AG04450 (cell line): ENCODE measurements around the gene URGCP. TPM values are rescaled to one million over a fixed set of nuclear protein-coding genes. Genes with fewer than 3 reads are reported as not detected.

Source experiments
- CTCF ChIA-PET: fragments of 300-600, 350-600 bp; formaldehyde crosslinking; extraction: SDS; loops from one replicate; lab custom pipeline; 2022; ENCODE audit warnings: antibody characterized with exemption, inconsistent platforms; lab: Charles Lee
- POLR2A ChIA-PET: fragments of 350-600 bp; formaldehyde crosslinking; extraction: SDS; loops from one replicate; lab custom pipeline; 2021; ENCODE audit warnings: antibody characterized with exemption, inconsistent platforms; lab: Yijun Ruan, JAX
- DNase-seq: peaks from one replicate; pipeline ENCODE4 v3.0.0-alpha.2; 2011; ENCODE audit warnings: low read depth, low spot score
- H3K27ac ChIP-seq: one replicate; pipeline ENCODE4 v1.5.1; 2012; ENCODE audit warnings: low read depth, low read length, control low read depth
- H3K27me3 ChIP-seq: one replicate; pipeline ENCODE4 v1.6.0; 2012; ENCODE audit warnings: low read length; ENCODE audit not compliant: control insufficient read depth, insufficient read depth
- H3K4me3 ChIP-seq: 2 replicates; pipeline ENCODE4 v1.5.1; 2011; ENCODE audit warnings: mild to moderate bottlenecking, low read depth, low read length, control low read depth
- H3K9me3 ChIP-seq: 2 replicates; pipeline ENCODE4 v1.5.1; 2012; ENCODE audit warnings: low read length; ENCODE audit not compliant: control insufficient read depth, insufficient read depth
- CTCF ChIP-seq: IDR thresholded peaks from 2 replicates; pipeline ENCODE4 v1.5.1; 2011; ENCODE audit warnings: low read depth, low read length, control low read depth, inconsistent platforms
- polyA minus RNA-seq: library from RNA; depleted of rRNA, polyadenylated mRNA; stranded (reverse); fragments of >200 nt; gene quantifications from 2 replicates; pipeline ENCODE4 v1.2.3, GENCODE V29; 2011; rRNA and poly(A)+ RNA removed
- polyA plus RNA-seq: library from polyadenylated mRNA; depleted of rRNA; stranded (reverse); fragments of >200 nt; gene quantifications from 2 replicates; pipeline ENCODE4 v1.2.3, GENCODE V29; 2011; rRNA removed

Gene URGCP
- polyA plus RNA-seq (23.1 and 25.5 TPM in 2 replicates), polyA minus RNA-seq (22.7 and 33.9 TPM in 2 replicates)

DNA sequence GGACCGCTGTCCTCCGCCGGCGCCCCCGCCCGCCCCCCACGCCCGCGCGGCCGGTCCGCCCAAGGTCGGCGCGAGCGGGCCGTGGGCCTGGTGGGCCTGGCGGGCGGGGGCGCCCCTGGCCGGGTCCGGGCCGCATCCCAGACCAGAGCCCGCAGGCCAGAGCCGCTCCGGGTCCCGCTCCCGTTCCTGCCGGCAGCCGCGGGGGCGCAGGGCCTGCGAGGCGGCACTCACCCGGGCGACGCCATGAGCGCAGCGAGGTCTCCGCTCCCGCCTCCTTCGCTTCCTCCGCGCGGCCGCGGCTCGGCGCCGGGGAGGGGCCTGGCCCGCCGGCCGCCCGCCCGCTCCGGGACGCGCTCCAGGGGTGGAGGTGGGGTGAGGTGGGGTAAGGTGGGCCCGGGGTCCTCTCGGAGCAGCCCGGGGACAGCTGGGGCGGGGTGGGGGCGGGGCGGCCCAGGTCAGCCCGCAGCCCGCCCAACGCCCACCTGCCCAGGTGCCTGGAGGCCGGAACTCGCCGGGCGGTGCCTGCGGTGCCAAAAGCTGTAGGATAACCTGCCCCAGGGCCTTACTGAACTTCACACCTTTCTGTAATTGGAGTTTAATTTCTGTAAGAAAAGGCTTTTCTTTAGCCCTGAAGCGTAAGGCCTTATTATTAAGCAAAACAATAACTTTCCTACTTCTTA, at the start of gene URGCP:
Gene URGCP, minus strand, starts transcription at position 266 of the 680 bp plus-strand sequence. Its CDS starts 21 bp downstream, at position 245.
- H3K4me3 ChIP-seq: peak within 1 kb of the TSS; percentile 81
- H3K9me3 ChIP-seq: no peaks in the 10 kb centered on the region
- ChIA-PET CTCF (no interaction called here), POLR2A (interaction anchor here (0.7 kb wide), 1 partner anchor 37 kb away, joined by 3 read pairs; the partner anchor contains the start of gene MRPS24)
- DNase-seq: no peak
- TF ChIP-seq CTCF: no peak
- H3K27ac ChIP-seq: peak within 1 kb of the TSS; percentile 61
- no peaks in the 10 kb centered on the region for H3K27me3 ChIP-seq

DNA sequence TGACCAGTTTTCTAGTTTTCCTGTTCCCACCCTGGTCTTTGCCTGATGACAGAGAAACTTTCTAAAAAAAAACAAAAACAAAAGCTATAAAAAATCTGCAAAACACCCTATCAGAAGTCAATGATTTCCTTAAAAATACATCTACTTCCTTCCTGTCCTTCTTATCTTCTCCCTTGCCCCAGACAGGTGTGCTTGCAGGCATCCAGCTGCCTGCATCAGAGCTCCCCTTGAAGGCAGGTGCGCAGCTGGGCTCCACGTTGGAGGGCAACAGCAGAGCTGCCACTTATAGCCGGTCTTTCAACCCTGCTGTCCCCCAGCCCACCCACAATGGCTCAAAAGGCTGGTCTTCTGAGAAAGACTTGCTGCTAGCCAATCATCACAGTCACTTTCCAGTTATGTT, 49.6 kb upstream of the URGCP start:
- Histone ChIP-seq H3K27ac (no peak overlapping the region), H3K4me3 (no peak overlapping the region), H3K27me3 (no peaks in the 10 kb centered on the region), H3K9me3 (no peaks in the 10 kb centered on the region)
- CTCF ChIA-PET: no interaction called here
- POLR2A ChIA-PET: no interaction called here
- DNase-seq: no peak
- TF ChIP-seq CTCF: no peak

DNA sequence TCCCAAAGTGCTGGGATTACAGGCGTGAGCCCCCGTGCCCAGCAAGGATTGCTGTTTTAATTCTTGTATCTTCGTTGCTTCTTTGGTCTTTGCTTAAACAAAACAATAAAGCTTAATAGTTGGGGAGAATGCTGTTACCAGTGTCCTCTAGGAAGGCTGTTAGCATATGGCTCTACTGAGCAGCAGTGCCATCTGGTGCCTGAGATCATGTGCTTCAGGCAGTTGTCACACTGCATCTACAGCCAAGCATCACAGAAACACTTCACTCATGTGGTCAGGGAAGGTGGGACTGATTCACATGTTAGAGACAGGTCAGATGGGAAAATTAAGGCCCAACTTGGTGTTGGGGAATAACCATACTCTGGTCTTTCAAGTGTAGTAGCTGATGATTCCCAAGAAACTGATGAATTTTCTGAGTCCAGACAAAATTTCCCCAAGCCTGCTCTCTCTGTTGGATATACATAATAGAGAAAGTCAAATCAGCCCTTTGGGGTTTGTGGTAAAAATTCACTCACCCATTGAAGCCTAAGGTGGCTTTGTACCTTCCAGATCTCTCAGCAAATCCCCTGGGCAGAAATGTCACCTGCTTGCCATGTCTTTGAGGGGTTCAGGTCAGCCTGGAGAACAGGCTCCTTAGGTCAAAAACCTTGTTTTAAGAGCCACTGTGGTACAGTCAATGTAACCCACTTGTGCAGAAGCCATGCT, 48.3 kb upstream of the URGCP start:
- Histone ChIP-seq H3K9me3 (no peaks in the 10 kb centered on the region), H3K27ac (no peak overlapping the region), H3K27me3 (no peaks in the 10 kb centered on the region), H3K4me3 (no peak overlapping the region)
- POLR2A ChIA-PET: interaction anchor here (0.5 kb wide), 1 partner anchor 7 kb away, joined by 4 read pairs; no protein-coding TSS in a partner anchor
- DNase-seq: peak; percentile 11
- CTCF ChIA-PET: interaction anchor here (0.6 to 1.3 kb wide), 3 partner anchors 26 to 115 kb away, joined by 3 to 4 read pairs (median 3); partner anchors contain the start of gene UBE2D4
- peak; percentile 59 for TF ChIP-seq CTCF

- no peak for TF ChIP-seq CTCF
- no peak overlapping the region for H3K27ac ChIP-seq
- H3K4me3 ChIP-seq: no peak overlapping the region
- ChIA-PET CTCF (no interaction called here), POLR2A (no interaction called here)
- H3K27me3 ChIP-seq: no peaks in the 10 kb centered on the region
- H3K9me3 ChIP-seq: no peaks in the 10 kb centered on the region
- DNase-seq: no peak
Observed at GRCh38 chr7:43953071-43953470, 46.7 kb upstream of the URGCP start.

GRCh38 chr7:43952028-43952427, 45.6 kb upstream of the URGCP start:
- ChIA-PET CTCF (no interaction called here), POLR2A (no interaction called here)
- no peak for DNase-seq
- H3K27ac ChIP-seq: no peak overlapping the region
- H3K27me3 ChIP-seq: no peaks in the 10 kb centered on the region
- no peak for TF ChIP-seq CTCF
- no peaks in the 10 kb centered on the region for H3K9me3 ChIP-seq
- no peak overlapping the region for H3K4me3 ChIP-seq
